ENCODE data around the gene USP6.
"Not testable (repeated sequence)": the region's sequence is repeated elsewhere in the genome, so short reads cannot be mapped to it uniquely, and the experiment has no call there.

- not testable (repeated sequence) for TF ChIP-seq SPI1 (IDR thresholded peaks at IDR 0.05; ENCODE audit: borderline replicate concordance, insufficient read depth, low read depth, low read length); PAX5 (IDR thresholded peaks at IDR 0.05; ENCODE audit: borderline replicate concordance, low read depth, low read length); RAD21 (IDR thresholded peaks at IDR 0.05; ENCODE audit: insufficient read depth, low read depth, low read length); ATF2 (IDR thresholded peaks at IDR 0.05; ENCODE audit: low read length); SMAD1 (IDR thresholded peaks at IDR 0.05; ENCODE audit: low read depth, partially characterized antibody); CTCF (IDR thresholded peaks at IDR 0.05 in 2 of 3, conservative IDR thresholded peaks at IDR 0.05 in 1 of 3; ENCODE audit: control insufficient read depth in 2 of 3, extremely low read depth in 1 of 3, insufficient read depth in 1 of 3, low read depth in 3 of 3, low read length in 3 of 3); GABPA (IDR thresholded peaks at IDR 0.05; ENCODE audit: low read depth); NFYB (IDR thresholded peaks at IDR 0.05; ENCODE audit: insufficient read depth, low read depth, low read length); EP300 (IDR thresholded peaks at IDR 0.05; ENCODE audit: borderline replicate concordance in 1 of 2, control insufficient read depth in 1 of 2, low read depth in 2 of 2, low read length in 2 of 2); EZH2 (IDR thresholded peaks at IDR 0.05; ENCODE audit: borderline replicate concordance, control insufficient read depth, low read depth, low read length); CBX5 (IDR thresholded peaks at IDR 0.05; ENCODE audit: low read depth); RELA (IDR thresholded peaks at IDR 0.05; ENCODE audit: borderline replicate concordance, partially characterized antibody)
Observed at GRCh38 chr17:5135131-5135712, 19.4 kb downstream of the USP6 start.

All from GM12878 (cell line).